GM12878 (cell line): ENCODE data around the gene POLR3G. TPM values are rescaled to one million over a fixed set of nuclear protein-coding genes. Genes with fewer than 3 reads are reported as not detected.

ENCODE experiments used
- ATAC-seq: fragments of 200-7000 bp; cut with Tn5 transposase; 3 replicates; pipeline ENCODE4 v1.9.1; 2020; ENCODE audit warnings: mild to moderate bottlenecking, moderate library complexity
- BruUV-seq: library from RNA; stranded (reverse); fragments of 400-500 nt; replicated peaks from 2 replicates; lab custom pipeline; 2021; lab: Mats Ljungman, UMichigan
- CTCF ChIA-PET: fragments of 300-600 bp; sonication (Branson Sonifier 250); formaldehyde crosslinking; extraction: SDS; loops from one replicate; lab custom pipeline; 2021; ENCODE audit warnings: inconsistent platforms; lab: Yijun Ruan, JAX
- POLR2A ChIA-PET: fragments of 350-600 bp; formaldehyde crosslinking; extraction: SDS; loops from one replicate; lab custom pipeline; 2021; ENCODE audit warnings: inconsistent platforms; lab: Charles Lee
- RAD21 ChIA-PET: fragments of 300-600 bp; sonication (Branson Sonifier 250); formaldehyde crosslinking; loops from one replicate; lab custom pipeline; 2023; ENCODE audit warnings: antibody characterized with exemption; ENCODE audit not compliant: unreplicated experiment; lab: Charles Lee
- SMC1A ChIA-PET: fragments of 300-600 bp; sonication (Branson Sonifier 250); formaldehyde crosslinking; loops from one replicate; lab custom pipeline; 2023; ENCODE audit not compliant: unreplicated experiment, uncharacterized antibody; lab: Charles Lee
- DNase-seq: peaks from one replicate; pipeline ENCODE4 v3.0.0-alpha.2; 2011; ENCODE audit warnings: low read depth, low spot score
- FAIRE-seq: peaks from 3 replicates; lab custom pipeline; 2011; peaks lifted over from hg19 to GRCh38; lab: Jason Lieb, UNC
- H2AFZ ChIP-seq: 2 replicates; pipeline ENCODE4 v1.6.0; 2011; ENCODE audit warnings: low read depth, low read length, control low read depth; ENCODE audit not compliant: control insufficient read depth
- H3K27ac ChIP-seq: 2 replicates; pipeline ENCODE4 v1.5.1; 2011; ENCODE audit warnings: control low read depth; ENCODE audit not compliant: control insufficient read depth, insufficient read depth
- H3K27me3 ChIP-seq, 2 experiments: replicated peaks in 1 of 2; 2 replicates each; pipeline versions ENCODE4 v1.6.0 to v1.6.1; 2011; ENCODE audit warnings: low read length in 1 of 2; ENCODE audit not compliant: control insufficient read depth in 2 of 2, insufficient read depth in 2 of 2
- H3K36me3 ChIP-seq, 2 experiments: 2 replicates each; pipeline ENCODE4 v1.5.1; 2011; ENCODE audit warnings: low read length in 1 of 2; ENCODE audit not compliant: control insufficient read depth in 2 of 2, insufficient read depth in 2 of 2
- H3K4me1 ChIP-seq: 2 replicates; pipeline ENCODE4 v1.6.1; 2011; ENCODE audit warnings: mild to moderate bottlenecking, low read length, moderate library complexity, mixed read lengths; ENCODE audit not compliant: control insufficient read depth, insufficient read depth
- H3K4me2 ChIP-seq: 2 replicates; pipeline ENCODE4 v1.6.0; 2011; ENCODE audit warnings: control low read depth; ENCODE audit not compliant: control insufficient read depth, insufficient read depth
- H3K4me3 ChIP-seq: fragments of 200-600 bp; sonication (generic); 2 replicates; pipeline ENCODE4 v1.5.1; 2016
- H3K79me2 ChIP-seq: 2 replicates; pipeline ENCODE4 v1.6.0; 2011; ENCODE audit warnings: low read length; ENCODE audit not compliant: control insufficient read depth, insufficient read depth
- H3K9ac ChIP-seq: 2 replicates; pipeline ENCODE4 v1.8.0; 2011; ENCODE audit warnings: low read length, control low read depth, mixed read lengths; ENCODE audit not compliant: control insufficient read depth, insufficient read depth
- H3K9me3 ChIP-seq: replicated peaks from 3 replicates; pipeline ENCODE4 v1.5.1; 2011; ENCODE audit warnings: mild to moderate bottlenecking, low read length; ENCODE audit not compliant: control insufficient read depth, insufficient read depth
- H4K20me1 ChIP-seq: 2 replicates; pipeline ENCODE4 v1.6.0; 2011; ENCODE audit not compliant: control insufficient read depth, insufficient read depth
- ATF2 ChIP-seq: IDR thresholded peaks from 2 replicates; pipeline ENCODE4 v1.6.1; 2012; ENCODE audit warnings: low read length, inconsistent platforms
- BMI1 ChIP-seq: fragments of 450-650 bp; IDR thresholded peaks from 2 replicates; pipeline ENCODE4 v1.6.1; 2016; ENCODE audit warnings: mild to moderate bottlenecking, moderate library complexity, borderline replicate concordance
- CREM ChIP-seq: IDR thresholded peaks from 2 replicates; pipeline ENCODE4 v1.6.1; 2014; ENCODE audit warnings: antibody characterized with exemption, low read depth
- CUX1 ChIP-seq: IDR thresholded peaks from 2 replicates; pipeline ENCODE4 v1.6.1; 2012; ENCODE audit warnings: improper control_type of control experiment, low read depth, low read length; ENCODE audit not compliant: insufficient replicate concordance
- EGR1 ChIP-seq, 2 experiments: IDR thresholded peaks; 1 replicate in 1 of 2; 2 replicates in 1 of 2; pipeline ENCODE4 v1.6.1; 2011 to 2012; ENCODE audit warnings: low read depth in 2 of 2, low read length in 2 of 2, borderline replicate concordance in 1 of 2, mild to moderate bottlenecking in 1 of 2, moderate library complexity in 1 of 2
- IKZF1 ChIP-seq: fragments of 450-650 bp; conservative IDR thresholded peaks from 2 replicates; pipeline ENCODE4 v1.6.1; 2017; ENCODE audit warnings: antibody characterized with exemption, mild to moderate bottlenecking
- KAT2A ChIP-seq: conservative IDR thresholded peaks from 2 replicates; pipeline ENCODE4 v1.6.1; 2011; ENCODE audit warnings: low read depth, low read length; ENCODE audit not compliant: control insufficient read depth
- NBN ChIP-seq: fragments of 450-650 bp; IDR thresholded peaks from 2 replicates; pipeline ENCODE4 v1.6.1; 2016
- NR2C1 ChIP-seq: fragments of 450-650 bp; IDR thresholded peaks from 2 replicates; pipeline ENCODE4 v1.6.1; 2017; ENCODE audit warnings: antibody characterized with exemption, mild to moderate bottlenecking, moderate library complexity
- NRF1 ChIP-seq: conservative IDR thresholded peaks from 2 replicates; pipeline ENCODE4 v1.6.1; 2011; ENCODE audit warnings: mild to moderate bottlenecking, low read depth, low read length, improper control_type of control experiment
- POLR2AphosphoS2 ChIP-seq: IDR thresholded peaks from 2 replicates; pipeline ENCODE4 v1.6.1; 2011; ENCODE audit warnings: low read depth, mild to moderate bottlenecking, low read length, improper control_type of control experiment, moderate library complexity
- ZBTB33 ChIP-seq: fragments of 450-650 bp; IDR thresholded peaks from 2 replicates; pipeline ENCODE4 v1.6.1; 2017; ENCODE audit warnings: mild to moderate bottlenecking
- ZNF384 ChIP-seq: IDR thresholded peaks from 2 replicates; pipeline ENCODE4 v1.6.1; 2012; ENCODE audit warnings: low read depth, mild to moderate bottlenecking, low read length, improper control_type of control experiment, borderline replicate concordance
- in situ Hi-C: fragments of 300-500 bp; cut with MboI; formaldehyde crosslinking; loops from 9 replicates; pipeline ENCODE4 v1.14.3; 2018; ENCODE audit warnings: mixed read lengths
- intact Hi-C: fragments of 100-400 bp; cut with micrococcal nuclease; formaldehyde crosslinking; loops from one replicate; pipeline ENCODE4 v1.14.2; 2022; ENCODE audit not compliant: unreplicated experiment
- polyA plus RNA-seq, 11 experiments: library from polyadenylated mRNA; depleted of rRNA in 4 of 11; unstranded in 6 of 11; stranded (reverse) in 5 of 11; fragments of >200 nt; fragmentation: Nextera tagmentation in 4 of 11; fragmentation: Illumina TruSeq in 1 of 11; extraction: Ambion mirVana in 4 of 11; extraction: Trizol in 1 of 11; gene quantifications; 1 replicate in 1 of 11; 2 replicates in 10 of 11; pipeline versions ENCODE4 v1.2.1 to v1.2.3, GENCODE V29; 2011 to 2016; ENCODE audit warnings: inconsistent platforms in 2 of 11, missing spikeins in 2 of 11, low read depth in 1 of 11
- total RNA-seq, 4 experiments: library from RNA; depleted of rRNA in 3 of 4; stranded (reverse); fragments of >200 nt in 3 of 4; fragmentation: Illumina TruSeq in 1 of 4; extraction: Trizol in 1 of 4; gene quantifications; 2 replicates each; pipeline versions ENCODE4 v1.2.1 to v1.2.3, GENCODE V29; 2013 to 2021

The POLR3G gene
- total and polyA plus RNA-seq, 10 of the 15 experiments (the other 5 are each of a cell fraction or from before 2014, with no cell fraction given) = 15.2 to 50.9 (median 27.5) TPM

- no peak for TF ChIP-seq IKZF1
Measured at GRCh38 chr5:90477621-90478215, 3.1 kb downstream of the POLR3G start (continued).

- no peak for ATAC-seq
- POLR2A ChIA-PET = no interaction called here
- H3K4me1 ChIP-seq = peaks cover 3% of the 10 kb centered on the region; the same call in 1 of the 2 replicates
- H3K4me2 ChIP-seq = no peak overlapping the region
- intact Hi-C loops = loop anchor here (10.0 kb wide), 1 partner anchor 905 kb away; the partner anchor contains the start of gene ARRDC3
- CTCF ChIA-PET = no interaction called here
- no peaks in the 10 kb centered on the region for H3K36me3 ChIP-seq
- no TSS peak for BruUV-seq
- no peak for FAIRE-seq
- no peak overlapping the region for H3K27ac ChIP-seq
- H3K27me3 ChIP-seq = no peaks in the 10 kb centered on the region
- RAD21 ChIA-PET = interaction anchor here (0.7 to 1.2 kb wide), 2 partner anchors 33 to 69 kb away, joined by 3 read pairs; no protein-coding TSS in a partner anchor
- no peak overlapping the region for H2AFZ ChIP-seq
- H4K20me1 ChIP-seq = no peaks in the 10 kb centered on the region
- DNase-seq = no peak
- SMC1A ChIA-PET = no interaction called here
- in situ Hi-C loops = no loop called here
- H3K9me3 ChIP-seq = no peaks in the 10 kb centered on the region
- H3K4me3 ChIP-seq = no peak overlapping the region
- no peak overlapping the region for H3K9ac ChIP-seq
- peaks cover 4% of the 10 kb centered on the region for H3K79me2 ChIP-seq
- TF ChIP-seq POLR2AphosphoS2 (no peak), ZNF384 (no peak), EGR1 (IDR thresholded peaks at IDR 0.05; ENCODE audit: borderline replicate concordance in 1 of 2, low read depth in 2 of 2, low read length in 2 of 2) (no peak), ATF2 (no peak), NR2C1 (no peak), KAT2A (no peak), NRF1 (no peak), ZBTB33 (no peak), BMI1 (no peak), CUX1 (no peak), CREM (no peak), NBN (no peak)
Measured at GRCh38 chr5:90479611-90480385, 5.1 kb downstream of the POLR3G start.
